Measurements from ENCODE around the gene ZGLP1.
A peak's percentile ranks its signal among the peaks of the same experiment; 100 is the strongest.
"Not testable (repeated sequence)": the region's sequence is repeated elsewhere in the genome, so short reads cannot be mapped to it uniquely, and the experiment has no call there.

Gene ZGLP1

DNA sequence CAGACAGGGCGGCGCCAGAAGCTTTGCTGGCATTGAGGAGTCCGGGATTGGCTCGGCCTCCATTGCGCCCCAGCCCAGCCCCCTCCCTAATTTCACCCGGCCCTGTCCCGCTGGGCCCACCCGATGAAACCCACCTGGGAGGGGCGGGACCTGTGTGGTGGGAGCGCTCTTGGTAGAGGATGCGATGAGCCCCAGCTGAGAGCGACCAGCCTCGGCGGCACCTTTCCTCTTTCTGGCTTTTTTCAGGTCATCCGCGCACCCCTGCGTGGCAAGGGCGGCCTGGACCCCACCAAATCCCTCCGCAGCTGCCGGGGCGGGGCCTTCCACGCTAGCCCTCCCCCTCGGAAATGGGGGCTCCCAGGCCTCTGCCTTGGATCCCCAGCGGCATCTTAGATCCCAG lies at the start of gene ZGLP1:
TSS of gene ZGLP1 (minus strand) at position 393 of the 400 bp plus-strand sequence.
- DNase-seq: no peak

DNA sequence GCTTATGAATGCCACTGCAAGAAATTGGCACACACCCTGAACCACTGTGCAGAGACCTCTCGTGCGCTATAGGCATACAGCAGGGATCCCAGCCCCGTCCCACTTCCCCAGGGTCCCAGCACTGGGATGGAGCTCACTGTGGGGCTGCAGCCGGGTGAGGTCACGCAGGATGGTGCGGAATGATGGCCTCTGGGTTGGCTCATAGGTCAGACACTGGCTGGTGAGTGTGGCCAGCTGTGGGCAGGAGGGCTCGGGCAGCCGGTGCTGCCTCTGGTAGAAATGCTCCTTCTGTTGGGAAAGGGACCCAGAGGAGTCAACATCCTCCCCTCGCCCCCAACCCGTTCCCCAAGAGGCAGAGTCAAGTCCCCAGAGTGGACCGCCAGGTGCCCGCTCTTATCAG lies 46.8 kb upstream of the ZGLP1 start:
- no peak for DNase-seq

DNA sequence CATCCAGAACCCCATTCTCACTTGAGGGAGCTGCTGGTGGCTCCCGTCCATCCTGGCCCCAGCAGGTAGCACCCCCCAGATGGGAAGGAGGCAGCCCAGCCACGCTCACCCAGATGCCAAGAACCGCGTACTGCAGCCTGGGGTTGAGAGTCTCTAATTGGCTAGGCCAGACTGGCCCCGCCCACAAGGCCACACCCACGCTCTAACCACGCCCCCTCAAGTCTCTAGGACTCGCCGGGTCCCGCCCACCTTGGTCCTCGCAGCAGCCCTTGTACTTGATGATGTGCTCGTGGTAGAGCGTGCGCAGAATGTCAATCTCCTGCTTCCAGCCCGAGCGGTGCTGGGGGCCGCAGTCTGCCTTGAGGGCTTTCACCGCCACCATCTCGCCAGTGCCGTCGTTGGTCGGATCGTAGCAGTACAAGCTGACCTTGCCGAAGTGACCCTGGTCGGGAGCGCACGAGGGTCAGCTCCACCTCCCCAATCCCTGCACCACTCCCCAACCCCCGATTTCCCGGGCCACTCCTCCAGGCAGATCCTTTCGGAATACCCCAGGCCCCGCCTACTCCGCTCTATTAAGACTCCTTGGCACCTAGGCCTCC lies 44.3 kb upstream of the ZGLP1 start:
- peak; percentile 80 for DNase-seq

DNA sequence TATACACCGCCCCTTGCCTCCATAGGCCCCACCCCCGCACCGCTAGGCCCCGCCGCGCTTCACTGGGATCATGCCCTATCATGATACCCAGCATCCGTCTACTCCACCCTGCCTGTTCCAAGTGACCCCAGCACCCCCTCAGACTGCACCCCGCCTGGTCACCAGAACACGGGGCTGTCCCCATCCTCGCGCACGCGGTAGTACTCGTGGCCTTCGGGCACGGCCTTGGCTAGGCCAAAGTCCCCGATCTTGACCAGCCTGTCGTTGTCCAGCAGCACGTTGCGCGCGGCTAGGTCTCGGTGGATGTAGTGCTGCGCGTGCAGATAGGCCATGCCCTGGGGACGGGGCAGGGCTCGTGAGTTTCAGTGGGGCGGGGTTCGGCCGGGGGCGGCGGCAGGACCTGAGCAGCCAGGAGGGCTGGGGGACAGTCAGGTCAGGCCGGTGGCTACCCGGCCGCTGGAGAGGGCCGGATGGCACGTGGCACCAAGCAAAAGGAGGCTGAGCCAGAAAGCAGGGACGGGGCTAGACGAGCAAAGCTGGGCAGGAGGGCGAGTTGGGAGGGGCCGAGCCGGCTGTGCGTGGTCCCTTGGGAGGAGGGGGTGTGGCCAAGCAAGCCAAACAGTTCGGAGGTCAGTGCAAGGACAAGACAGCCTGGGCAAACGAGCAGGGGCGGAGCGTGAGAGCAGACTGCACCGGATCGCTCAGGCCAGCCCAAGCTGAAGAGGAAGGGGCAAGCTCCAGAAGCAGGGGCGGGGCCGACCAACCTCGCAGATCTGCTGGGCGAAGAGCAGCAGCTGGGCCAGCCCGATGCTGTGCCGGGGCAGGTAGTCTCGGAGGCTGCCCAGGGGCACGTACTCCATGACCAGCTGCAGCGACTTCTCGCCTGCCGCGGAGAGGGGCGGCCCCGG lies 43.4 kb upstream of the ZGLP1 start:
- DNase-seq: peak in 1 of 2 experiments; percentile 30

DNA sequence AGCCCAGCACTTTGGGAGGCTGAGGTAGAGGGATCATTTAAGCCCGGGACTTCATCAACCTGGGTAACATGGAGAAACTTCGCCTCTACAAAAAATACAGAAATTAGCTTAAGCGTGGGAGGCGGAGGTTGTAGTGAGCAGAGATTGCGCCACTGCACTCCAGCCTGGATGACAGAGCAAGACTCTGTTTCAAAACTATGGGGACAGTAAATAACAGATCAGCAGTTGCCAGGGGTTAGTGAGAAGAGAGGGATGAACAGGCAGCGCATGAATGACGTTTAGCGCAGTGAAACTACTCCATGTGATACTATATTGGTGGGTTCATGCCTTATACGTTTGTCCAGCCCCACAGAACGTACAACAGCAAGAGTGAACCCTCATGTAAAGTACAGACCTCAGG lies 36.9 kb upstream of the ZGLP1 start:
- DNase-seq: no peak

DNA sequence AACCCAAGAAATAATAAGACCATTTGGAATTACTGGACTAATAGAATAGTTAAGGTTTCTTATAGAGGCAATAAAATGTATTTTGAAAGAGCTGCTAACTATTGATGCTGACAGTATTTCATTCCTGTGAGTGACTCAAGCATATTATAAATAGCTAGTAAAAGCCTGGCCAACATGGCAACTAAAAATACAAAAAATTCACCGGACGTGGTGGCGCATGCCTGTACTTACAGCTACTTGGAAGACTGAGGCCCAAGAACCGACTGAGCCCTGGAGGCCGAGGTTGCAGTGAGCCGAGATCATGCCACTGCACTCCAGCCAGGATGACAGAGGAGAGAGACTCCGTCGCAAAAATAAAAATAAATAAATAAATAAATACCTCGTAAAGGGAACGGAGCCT lies 35.2 kb upstream of the ZGLP1 start:
- DNase-seq: no peak

DNA sequence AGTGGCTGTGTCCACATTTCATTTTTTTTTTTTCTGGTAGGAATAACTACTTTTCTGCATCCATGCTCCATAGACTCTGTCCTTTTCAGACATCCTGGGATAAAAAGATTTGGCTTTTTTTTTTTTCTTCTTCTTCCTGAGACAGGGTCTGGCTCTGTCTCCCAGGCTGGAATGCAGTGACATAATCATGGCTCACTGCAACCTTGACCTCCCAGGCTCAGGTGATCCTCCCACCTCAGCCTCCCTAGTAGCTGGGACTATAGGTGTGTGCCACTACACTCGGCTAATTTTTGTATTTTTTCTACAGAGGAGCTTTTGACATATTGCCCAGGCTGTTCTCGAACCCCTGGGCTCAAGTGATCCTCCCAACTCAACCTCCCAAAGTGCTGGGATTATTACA lies 33.9 kb upstream of the ZGLP1 start:
- no peak for DNase-seq

GRCh38 chr19:10339977-10340376 lies 30.4 kb upstream of the ZGLP1 start:
- peak in 1 of 2 experiments; percentile 38 for DNase-seq

GRCh38 chr19:10339380-10339960 lies 29.9 kb upstream of the ZGLP1 start, which contains the start of gene ICAM3:
Gene ICAM3 (minus strand): TSS chr19:10339624. CDS start chr19:10339614, 10 bp downstream.
- peak in 1 of 2 experiments; percentile 84 for DNase-seq

- DNase-seq: peak in 1 of 2 experiments; percentile 45
Observed at GRCh38 chr19:10338940-10339339, 29.3 kb upstream of the ZGLP1 start.

DNA sequence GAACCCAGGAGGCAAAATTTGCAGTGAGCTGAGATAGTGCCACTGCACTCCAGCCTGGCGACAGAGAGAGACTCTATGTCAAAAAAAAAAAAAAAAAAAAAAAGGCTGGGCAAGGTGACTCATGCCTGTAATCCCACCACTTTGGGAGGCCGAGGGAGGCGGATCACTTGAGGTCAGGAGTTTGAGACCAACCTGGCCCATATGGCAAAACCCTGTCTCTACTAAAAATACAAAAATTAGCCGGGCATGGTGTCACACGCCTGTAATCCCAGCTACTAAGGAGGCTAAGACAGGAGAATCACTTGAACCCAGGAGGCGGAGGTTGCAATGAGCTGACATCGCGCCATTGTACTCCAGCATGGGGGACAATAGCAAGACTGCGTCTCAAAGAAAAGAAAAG lies 27.1 kb upstream of the ZGLP1 start:
- DNase-seq: not testable (repeated sequence)

GRCh38 chr19:10335352-10335985 lies 25.9 kb upstream of the ZGLP1 start:
- no peak for DNase-seq

GRCh38 chr19:10334588-10335351 lies 25.2 kb upstream of the ZGLP1 start:
- peak; percentile 82 to 86 for DNase-seq

DNA sequence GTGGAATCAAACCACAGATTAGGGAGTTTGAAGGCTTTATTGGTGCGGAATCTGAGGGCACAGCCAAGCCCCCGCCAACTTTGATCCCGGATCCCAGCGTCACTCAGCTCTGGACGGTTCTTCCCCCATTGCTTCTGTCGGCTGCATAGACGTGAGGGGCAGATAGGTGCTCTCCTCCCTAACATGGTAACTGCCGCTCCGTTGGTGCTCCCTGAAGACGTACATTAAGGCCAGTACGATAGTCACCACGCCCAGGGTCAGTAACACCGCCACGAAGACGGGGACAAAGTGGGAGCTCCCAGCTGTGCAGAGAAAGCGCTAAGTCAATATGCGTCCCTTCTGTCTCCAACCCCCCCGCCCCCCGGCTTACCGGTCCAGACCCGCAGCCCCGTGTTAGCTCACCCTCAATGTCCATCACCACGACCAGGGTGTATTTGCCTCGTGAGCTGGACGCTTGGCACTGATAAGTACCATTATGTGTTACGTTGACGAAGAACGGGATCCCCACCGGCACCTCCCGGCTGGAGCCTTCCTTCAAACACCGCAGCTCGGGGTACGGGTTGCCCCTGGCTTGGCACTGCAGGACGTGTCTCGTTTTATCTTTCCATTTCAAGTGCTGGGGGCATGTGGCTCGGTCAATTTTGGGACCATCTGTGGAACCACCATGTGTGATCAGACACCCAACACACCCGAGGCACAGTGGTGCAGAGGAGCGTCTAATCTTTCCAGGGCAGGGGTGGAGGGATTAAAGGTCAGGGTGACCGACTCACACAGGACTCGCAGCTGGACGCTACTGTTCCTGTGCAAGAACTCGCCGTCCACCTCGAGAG lies 24.4 kb upstream of the ZGLP1 start:
- peak in 1 of 2 experiments; percentile 20 for DNase-seq

GRCh38 chr19:10332965-10333757 lies 23.5 kb upstream of the ZGLP1 start, which contains the start of gene RAVER1:
Gene RAVER1 (minus strand): TSS chr19:10333529. CDS start chr19:10333507, 22 bp downstream.
- DNase-seq: peak; percentile 97 to 98

DNA sequence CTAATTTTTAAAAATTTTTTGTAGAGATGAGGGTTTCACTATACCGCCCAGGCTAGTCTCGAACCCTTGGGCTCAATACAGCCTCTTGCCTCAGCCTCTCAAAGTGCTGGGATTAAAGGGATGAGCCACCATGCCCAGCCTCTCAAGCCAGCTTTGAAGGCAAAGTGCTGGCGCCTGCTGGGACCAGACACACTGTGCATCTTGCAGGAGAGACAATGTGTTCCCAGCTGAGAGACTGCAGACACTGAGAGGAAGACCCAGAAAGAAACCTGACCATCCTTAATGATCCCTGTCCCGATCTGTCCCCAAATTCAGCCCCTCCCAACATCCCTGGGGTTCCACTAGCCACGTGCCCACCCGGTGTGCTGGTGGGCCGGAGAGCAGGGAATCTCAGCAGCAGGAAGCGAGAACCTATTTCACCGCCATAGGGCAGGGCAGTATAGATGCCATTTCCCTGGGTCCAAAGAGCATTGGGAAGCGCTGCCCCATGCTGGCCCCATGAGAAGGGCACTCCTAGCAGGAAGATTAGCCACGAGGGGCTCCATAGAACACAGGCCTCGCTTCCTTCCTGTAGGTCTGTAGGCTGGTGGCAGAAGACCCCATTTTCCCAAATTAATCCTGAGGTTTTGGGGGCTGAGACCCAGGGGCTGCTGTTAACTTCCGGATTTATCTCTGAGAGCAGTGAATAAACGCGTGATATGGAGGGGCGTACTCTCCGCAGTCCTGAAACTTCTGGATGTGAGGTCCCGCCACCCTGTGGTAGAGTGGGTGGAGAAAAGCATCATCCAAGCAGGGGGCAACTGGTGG lies 22.7 kb upstream of the ZGLP1 start:
- DNase-seq: no peak

GRCh38 chr19:10329555-10329954 lies 19.9 kb upstream of the ZGLP1 start:
- no peak for DNase-seq

- no peak for DNase-seq
Observed at GRCh38 chr19:10328558-10329429, 19.2 kb upstream of the ZGLP1 start.

GRCh38 chr19:10327793-10328192 lies 18.2 kb upstream of the ZGLP1 start:
- no peak for DNase-seq

Measured in activated T-cell treated with anti-CD3 and anti-CD28 coated beads, Interleukin-2, amount 50 U/mL, for 48 hours (primary cell).